ENCODE data around the gene AHNAK.
"Not testable (repeated sequence)": the region's sequence is repeated elsewhere in the genome, so short reads cannot be mapped to it uniquely, and the experiment has no call there.

The AHNAK gene

GRCh38 chr11:62450543-62451240 lies 95.9 kb downstream of the AHNAK start:
- 87% methylated on average over 15 of the region's 15 CpGs for WGBS
- Histone ChIP-seq H3K9me3 (ENCODE audit: insufficient read depth, low read depth, low read length) (no peaks in the 10 kb centered on the region), H3K27me3 (ENCODE audit: insufficient read depth, low read length) (no peaks in the 10 kb centered on the region), H3K4me3 (ENCODE audit: low read length) (no peak overlapping the region), H3K27ac (ENCODE audit: low read depth, low read length) (no peak overlapping the region), H3K36me3 (ENCODE audit: insufficient read depth, low read length) (no peaks in the 10 kb centered on the region), H3K9ac (ENCODE audit: low read depth, low read length) (no peak overlapping the region), H3K4me1 (ENCODE audit: insufficient read depth, low read length) (no peaks in the 10 kb centered on the region)

- not testable (repeated sequence) for H3K36me3 ChIP-seq (ENCODE audit: insufficient read depth, low read length); H3K27me3 ChIP-seq (ENCODE audit: insufficient read depth, low read length); H3K4me3 ChIP-seq (ENCODE audit: low read length); H3K9me3 ChIP-seq (ENCODE audit: insufficient read depth, low read depth, low read length); H3K4me1 ChIP-seq (ENCODE audit: insufficient read depth, low read length); H3K9ac ChIP-seq (ENCODE audit: low read depth, low read length); H3K27ac ChIP-seq (ENCODE audit: low read depth, low read length)
- WGBS: 98% methylated on average over 6 of the region's 7 CpGs
These were observed 96.7 kb downstream of the AHNAK start for GRCh38 chr11:62449912-62450311.

- Histone ChIP-seq H3K9me3 (ENCODE audit: insufficient read depth, low read depth, low read length) (no peaks in the 10 kb centered on the region), H3K27ac (ENCODE audit: low read depth, low read length) (no peak overlapping the region), H3K4me1 (ENCODE audit: insufficient read depth, low read length) (no peaks in the 10 kb centered on the region), H3K4me3 (ENCODE audit: low read length) (no peak overlapping the region), H3K9ac (ENCODE audit: low read depth, low read length) (no peak overlapping the region), H3K27me3 (ENCODE audit: insufficient read depth, low read length) (no peaks in the 10 kb centered on the region), H3K36me3 (ENCODE audit: insufficient read depth, low read length) (no peaks in the 10 kb centered on the region)
- 93% methylated on average over 9 of the region's 9 CpGs for WGBS
These were observed 97.2 kb downstream of the AHNAK start for GRCh38 chr11:62449451-62449851.

GRCh38 chr11:62446091-62446490 lies 100.5 kb downstream of the AHNAK start:
- Histone ChIP-seq H3K36me3 (ENCODE audit: insufficient read depth, low read length) (no peaks in the 10 kb centered on the region), H3K9ac (ENCODE audit: low read depth, low read length) (no peak overlapping the region), H3K9me3 (ENCODE audit: insufficient read depth, low read depth, low read length) (no peaks in the 10 kb centered on the region), H3K4me1 (ENCODE audit: insufficient read depth, low read length) (no peaks in the 10 kb centered on the region), H3K4me3 (ENCODE audit: low read length) (no peak overlapping the region), H3K27ac (ENCODE audit: low read depth, low read length) (no peak overlapping the region), H3K27me3 (ENCODE audit: insufficient read depth, low read length) (no peaks in the 10 kb centered on the region)
- 91% methylated on average over 5 of the region's 5 CpGs for WGBS

- no peak overlapping the region for H3K9ac ChIP-seq (ENCODE audit: low read depth, low read length)
- H3K4me1 ChIP-seq (ENCODE audit: insufficient read depth, low read length): no peaks in the 10 kb centered on the region
- no peaks in the 10 kb centered on the region for H3K9me3 ChIP-seq (ENCODE audit: insufficient read depth, low read depth, low read length)
- WGBS: 93% methylated on average over 3 of the region's 5 CpGs
- no peaks in the 10 kb centered on the region for H3K36me3 ChIP-seq (ENCODE audit: insufficient read depth, low read length)
- H3K4me3 ChIP-seq (ENCODE audit: low read length): no peak overlapping the region
- H3K27ac ChIP-seq (ENCODE audit: low read depth, low read length): no peak overlapping the region
- no peaks in the 10 kb centered on the region for H3K27me3 ChIP-seq (ENCODE audit: insufficient read depth, low read length)
These were observed 101.3 kb downstream of the AHNAK start for GRCh38 chr11:62445314-62445740.

- no peak overlapping the region for H3K9ac ChIP-seq (ENCODE audit: low read depth, low read length)
- H3K4me1 ChIP-seq (ENCODE audit: insufficient read depth, low read length): no peaks in the 10 kb centered on the region
- no peaks in the 10 kb centered on the region for H3K36me3 ChIP-seq (ENCODE audit: insufficient read depth, low read length)
- no peak overlapping the region for H3K4me3 ChIP-seq (ENCODE audit: low read length)
- WGBS: 85% methylated on average over 9 of the region's 9 CpGs
- no peaks in the 10 kb centered on the region for H3K27me3 ChIP-seq (ENCODE audit: insufficient read depth, low read length)
- H3K9me3 ChIP-seq (ENCODE audit: insufficient read depth, low read depth, low read length): no peaks in the 10 kb centered on the region
- H3K27ac ChIP-seq (ENCODE audit: low read depth, low read length): no peak overlapping the region
These were observed 101.8 kb downstream of the AHNAK start for GRCh38 chr11:62444835-62445234.

GRCh38 chr11:62444236-62444833 lies 102.3 kb downstream of the AHNAK start:
- Histone ChIP-seq H3K9ac (ENCODE audit: low read depth, low read length) (no peak overlapping the region), H3K9me3 (ENCODE audit: insufficient read depth, low read depth, low read length) (no peaks in the 10 kb centered on the region), H3K27me3 (ENCODE audit: insufficient read depth, low read length) (no peaks in the 10 kb centered on the region), H3K4me3 (ENCODE audit: low read length) (no peak overlapping the region), H3K36me3 (ENCODE audit: insufficient read depth, low read length) (no peaks in the 10 kb centered on the region), H3K27ac (ENCODE audit: low read depth, low read length) (no peak overlapping the region), H3K4me1 (ENCODE audit: insufficient read depth, low read length) (no peaks in the 10 kb centered on the region)
- WGBS: 96% methylated on average over 23 of the region's 23 CpGs

GRCh38 chr11:62443390-62444235 lies 103.0 kb downstream of the AHNAK start:
- Histone ChIP-seq H3K36me3 (ENCODE audit: insufficient read depth, low read length) (no peaks in the 10 kb centered on the region), H3K27me3 (ENCODE audit: insufficient read depth, low read length) (no peaks in the 10 kb centered on the region), H3K27ac (ENCODE audit: low read depth, low read length) (no peak overlapping the region), H3K4me1 (ENCODE audit: insufficient read depth, low read length) (no peaks in the 10 kb centered on the region), H3K4me3 (ENCODE audit: low read length) (no peak overlapping the region), H3K9ac (ENCODE audit: low read depth, low read length) (no peak overlapping the region), H3K9me3 (ENCODE audit: insufficient read depth, low read depth, low read length) (no peaks in the 10 kb centered on the region)
- 95% methylated on average over 17 of the region's 17 CpGs for WGBS

GRCh38 chr11:62439785-62440602 lies 106.6 kb downstream of the AHNAK start:
- WGBS: 82% methylated on average over 22 of the region's 23 CpGs

GRCh38 chr11:62438641-62439040 lies 108.0 kb downstream of the AHNAK start:
- no peaks in the 10 kb centered on the region for H3K27me3 ChIP-seq (ENCODE audit: insufficient read depth, low read length)
- H3K27ac ChIP-seq (ENCODE audit: low read depth, low read length): no peak overlapping the region
- no peaks in the 10 kb centered on the region for H3K36me3 ChIP-seq (ENCODE audit: insufficient read depth, low read length)
- H3K4me1 ChIP-seq (ENCODE audit: insufficient read depth, low read length): peaks cover 4% of the 10 kb centered on the region; the same call in 1 of the 2 replicates
- H3K9ac ChIP-seq (ENCODE audit: low read depth, low read length): no peak overlapping the region
- H3K9me3 ChIP-seq (ENCODE audit: insufficient read depth, low read depth, low read length): no peaks in the 10 kb centered on the region
- no peak overlapping the region for H3K4me3 ChIP-seq (ENCODE audit: low read length)
- WGBS: 91% methylated on average over 4 of the region's 4 CpGs

More at GRCh38 chr11:62439785-62440602, 106.6 kb downstream of the AHNAK start:
- Histone ChIP-seq H3K4me1 (ENCODE audit: insufficient read depth, low read length) (no peaks in the 10 kb centered on the region), H3K36me3 (ENCODE audit: insufficient read depth, low read length) (no peaks in the 10 kb centered on the region), H3K9ac (ENCODE audit: low read depth, low read length) (no peak overlapping the region), H3K4me3 (ENCODE audit: low read length) (no peak overlapping the region), H3K27me3 (ENCODE audit: insufficient read depth, low read length) (no peaks in the 10 kb centered on the region), H3K27ac (ENCODE audit: low read depth, low read length) (no peak overlapping the region), H3K9me3 (ENCODE audit: insufficient read depth, low read depth, low read length) (no peaks in the 10 kb centered on the region)
